ENCODE measurements around the gene SHROOM1. TPM values are rescaled to one million over a fixed set of nuclear protein-coding genes. Genes with fewer than 3 reads are reported as not detected.
"Not testable (repeated sequence)": the region's sequence is repeated elsewhere in the genome, so short reads cannot be mapped to it uniquely, and the experiment has no call there.

SHROOM1 gene
- total RNA-seq, result 1 to 10 TPM; 5.2 to 6.8 TPM
- long read RNA-seq, donor 1, partial matches to known transcripts, result 1 of 5 reads
- long read RNA-seq, donor 1, other reads (novel, unspliced or antisense), result 3 of 5 reads
- long read RNA-seq, donor 2, partial matches to known transcripts, result 7 of 7 reads
- long read RNA-seq, donor 2, other reads (novel, unspliced or antisense), result 0 of 7 reads

- intact Hi-C loops (cut with DNase I), result no loop called here
- DNase-seq (ENCODE audit: low spot score), result peak; percentile 88
Observed at GRCh38 chr5:132830436-132831094, at the start of gene SHROOM1. Gene SHROOM1, minus strand, starts transcription at chr5:132830647. Its CDS starts 4,507 bp downstream, at chr5:132826140.

GRCh38 chr5:132877938-132878337 lies 47.5 kb upstream of the SHROOM1 start:
- DNase-seq (ENCODE audit: low spot score), result no peak
- intact Hi-C loops (cut with DNase I), result loop anchor here in 1 of 2 donors (5.0 kb wide), 1 partner anchor 1169 kb away; no protein-coding TSS in a partner anchor

- DNase-seq (ENCODE audit: low spot score), result no peak
- intact Hi-C loops (cut with DNase I), result loop anchor here in 1 of 2 donors (5.0 kb wide), 1 partner anchor 1170 kb away; no protein-coding TSS in a partner anchor
Observed at GRCh38 chr5:132877466-132877865, 47.0 kb upstream of the SHROOM1 start.

- no peak for DNase-seq (ENCODE audit: low spot score)
- intact Hi-C loops (cut with DNase I), result loop anchor here in 1 of 2 donors (5.0 kb wide), 1 partner anchor 1171 kb away; no protein-coding TSS in a partner anchor
Observed at GRCh38 chr5:132876020-132876759, 45.7 kb upstream of the SHROOM1 start.

- intact Hi-C loops (cut with DNase I), result no loop called here
- DNase-seq (ENCODE audit: low spot score), result no peak
Observed at GRCh38 chr5:132873930-132874271, 43.5 kb upstream of the SHROOM1 start.

- no peak for DNase-seq (ENCODE audit: low spot score)
- intact Hi-C loops (cut with DNase I), result no loop called here
Observed at GRCh38 chr5:132873119-132873929, 42.9 kb upstream of the SHROOM1 start, which contains the start of gene LEAP2. Gene LEAP2, plus strand, starts transcription at chr5:132873668. Its CDS starts 27 bp downstream, at chr5:132873695.

GRCh38 chr5:132872788-132873118 lies 42.3 kb upstream of the SHROOM1 start:
- DNase-seq (ENCODE audit: low spot score), result no peak
- intact Hi-C loops (cut with DNase I), result no loop called here

GRCh38 chr5:132871459-132872284 lies 41.2 kb upstream of the SHROOM1 start:
- no peak for DNase-seq (ENCODE audit: low spot score)
- intact Hi-C loops (cut with DNase I), result no loop called here

- no peak for DNase-seq (ENCODE audit: low spot score)
- intact Hi-C loops (cut with DNase I), result no loop called here
Observed at GRCh38 chr5:132870801-132871200, 40.4 kb upstream of the SHROOM1 start.

- DNase-seq (ENCODE audit: low spot score), result no peak
- intact Hi-C loops (cut with DNase I), result no loop called here
Observed at GRCh38 chr5:132868754-132869153, 38.3 kb upstream of the SHROOM1 start.

- intact Hi-C loops (cut with DNase I), result no loop called here
- no peak for DNase-seq (ENCODE audit: low spot score)
Observed at GRCh38 chr5:132867046-132867451, 36.6 kb upstream of the SHROOM1 start.

GRCh38 chr5:132866342-132867045 lies 36.0 kb upstream of the SHROOM1 start, which contains the start of the genes GDF9 and UQCRQ:
Gene GDF9, minus strand, starts transcription at chr5:132866469. Its CDS starts 1,936 bp downstream, at chr5:132864533.
Gene UQCRQ, plus strand, starts transcription at chr5:132866642. Its CDS starts 240 bp downstream, at chr5:132866882.
- DNase-seq (ENCODE audit: low spot score), result peak; percentile 98
- intact Hi-C loops (cut with DNase I), result no loop called here

- intact Hi-C loops (cut with DNase I), result no loop called here
- DNase-seq (ENCODE audit: low spot score), result no peak
Observed at GRCh38 chr5:132865668-132866341, 35.4 kb upstream of the SHROOM1 start.

GRCh38 chr5:132860742-132861141 lies 30.3 kb upstream of the SHROOM1 start:
- DNase-seq (ENCODE audit: low spot score), result no peak
- intact Hi-C loops (cut with DNase I), result no loop called here

- intact Hi-C loops (cut with DNase I), result no loop called here
- DNase-seq (ENCODE audit: low spot score), result no peak
Observed at GRCh38 chr5:132859889-132860437, 29.5 kb upstream of the SHROOM1 start.

GRCh38 chr5:132856011-132856410 lies 25.6 kb upstream of the SHROOM1 start:
- intact Hi-C loops (cut with DNase I), result no loop called here
- no peak for DNase-seq (ENCODE audit: low spot score)

GRCh38 chr5:132854992-132855391 lies 24.5 kb upstream of the SHROOM1 start:
- DNase-seq (ENCODE audit: low spot score); intact Hi-C loops (cut with DNase I): not testable (repeated sequence)
